GM12891 (cell line): Measurements from ENCODE around the gene SATB2.

Source experiments
- POLR2A ChIP-seq: IDR thresholded peaks from 2 replicates; pipeline ENCODE4 v1.6.1; 2011; ENCODE audit warnings: low read depth, low read length, control low read depth
- POLR2AphosphoS5 ChIP-seq: IDR thresholded peaks from 2 replicates; pipeline ENCODE4 v1.6.1; 2011; ENCODE audit warnings: low read depth, low read length, control low read depth

DNA sequence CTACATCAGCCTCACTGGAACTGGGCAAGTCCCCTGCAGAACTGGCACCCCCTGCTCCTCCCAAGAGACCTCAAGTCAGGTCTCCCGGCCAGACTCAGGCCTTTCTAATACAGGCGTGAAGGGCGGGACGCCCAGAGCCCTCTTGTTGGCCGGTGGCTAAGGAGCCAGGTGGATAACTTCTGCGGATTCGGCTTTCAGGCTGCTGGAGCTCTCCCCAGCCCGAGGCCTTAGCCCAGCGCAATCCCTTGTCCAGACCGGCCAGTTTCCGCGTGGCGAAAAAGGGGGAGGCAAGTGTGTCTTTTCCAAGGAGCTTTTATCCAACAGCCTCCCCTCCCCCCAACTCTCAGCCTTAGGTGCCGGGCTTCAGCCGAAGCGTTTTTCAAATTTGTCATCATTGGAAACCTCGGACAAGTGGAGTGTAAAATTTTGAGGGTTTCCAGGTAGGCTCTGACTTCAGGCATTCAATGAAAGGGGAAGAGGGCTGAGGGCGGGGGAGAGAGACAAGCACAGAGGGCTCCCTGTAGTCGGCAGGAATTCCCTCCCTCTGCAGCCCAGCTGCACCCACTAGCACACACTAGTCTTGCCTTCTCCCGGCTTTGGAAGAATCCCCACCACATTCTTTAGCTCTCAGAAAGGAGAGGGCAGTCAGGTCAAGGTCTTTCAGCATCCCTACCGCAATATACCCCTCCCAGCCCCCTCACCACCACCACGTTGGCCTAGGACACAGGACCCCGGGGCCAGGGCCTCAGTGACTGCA is 9.5 kb upstream of the SATB2 start:
- TF ChIP-seq POLR2AphosphoS5 (no peak), POLR2A (no peak)
